GM12878 (cell line): ENCODE data around the gene MAF. TPM values are rescaled to one million over a fixed set of nuclear protein-coding genes. Genes with fewer than 3 reads are reported as not detected.

Experiments used
- ATAC-seq: fragments of 200-7000 bp; cut with Tn5 transposase; 3 replicates; pipeline ENCODE4 v1.9.1; 2020; ENCODE audit warnings: mild to moderate bottlenecking, moderate library complexity
- BruUV-seq: library from RNA; stranded (reverse); fragments of 400-500 nt; replicated peaks from 2 replicates; lab custom pipeline; 2021; lab: Mats Ljungman, UMichigan
- CTCF ChIA-PET: fragments of 300-600 bp; sonication (Branson Sonifier 250); formaldehyde crosslinking; extraction: SDS; loops from one replicate; lab custom pipeline; 2021; ENCODE audit warnings: inconsistent platforms; lab: Yijun Ruan, JAX
- POLR2A ChIA-PET: fragments of 350-600 bp; formaldehyde crosslinking; extraction: SDS; loops from one replicate; lab custom pipeline; 2021; ENCODE audit warnings: inconsistent platforms; lab: Charles Lee
- RAD21 ChIA-PET: fragments of 300-600 bp; sonication (Branson Sonifier 250); formaldehyde crosslinking; loops from one replicate; lab custom pipeline; 2023; ENCODE audit warnings: antibody characterized with exemption; ENCODE audit not compliant: unreplicated experiment; lab: Charles Lee
- SMC1A ChIA-PET: fragments of 300-600 bp; sonication (Branson Sonifier 250); formaldehyde crosslinking; loops from one replicate; lab custom pipeline; 2023; ENCODE audit not compliant: unreplicated experiment, uncharacterized antibody; lab: Charles Lee
- DNase-seq: peaks from one replicate; pipeline ENCODE4 v3.0.0-alpha.2; 2011; ENCODE audit warnings: low read depth, low spot score
- FAIRE-seq: peaks from 3 replicates; lab custom pipeline; 2011; peaks lifted over from hg19 to GRCh38; lab: Jason Lieb, UNC
- H2AFZ ChIP-seq: 2 replicates; pipeline ENCODE4 v1.6.0; 2011; ENCODE audit warnings: low read depth, low read length, control low read depth; ENCODE audit not compliant: control insufficient read depth
- H3K27ac ChIP-seq: 2 replicates; pipeline ENCODE4 v1.5.1; 2011; ENCODE audit warnings: control low read depth; ENCODE audit not compliant: control insufficient read depth, insufficient read depth
- H3K27me3 ChIP-seq, 2 experiments: replicated peaks in 1 of 2; 2 replicates each; pipeline versions ENCODE4 v1.6.0 to v1.6.1; 2011; ENCODE audit warnings: low read length in 1 of 2; ENCODE audit not compliant: control insufficient read depth in 2 of 2, insufficient read depth in 2 of 2
- H3K36me3 ChIP-seq, 2 experiments: 2 replicates each; pipeline ENCODE4 v1.5.1; 2011; ENCODE audit warnings: low read length in 1 of 2; ENCODE audit not compliant: control insufficient read depth in 2 of 2, insufficient read depth in 2 of 2
- H3K4me1 ChIP-seq: 2 replicates; pipeline ENCODE4 v1.6.1; 2011; ENCODE audit warnings: mild to moderate bottlenecking, low read length, moderate library complexity, mixed read lengths; ENCODE audit not compliant: control insufficient read depth, insufficient read depth
- H3K4me2 ChIP-seq: 2 replicates; pipeline ENCODE4 v1.6.0; 2011; ENCODE audit warnings: control low read depth; ENCODE audit not compliant: control insufficient read depth, insufficient read depth
- H3K4me3 ChIP-seq: fragments of 200-600 bp; sonication (generic); 2 replicates; pipeline ENCODE4 v1.5.1; 2016
- H3K79me2 ChIP-seq: 2 replicates; pipeline ENCODE4 v1.6.0; 2011; ENCODE audit warnings: low read length; ENCODE audit not compliant: control insufficient read depth, insufficient read depth
- H3K9ac ChIP-seq: 2 replicates; pipeline ENCODE4 v1.8.0; 2011; ENCODE audit warnings: low read length, control low read depth, mixed read lengths; ENCODE audit not compliant: control insufficient read depth, insufficient read depth
- H3K9me3 ChIP-seq: replicated peaks from 3 replicates; pipeline ENCODE4 v1.5.1; 2011; ENCODE audit warnings: mild to moderate bottlenecking, low read length; ENCODE audit not compliant: control insufficient read depth, insufficient read depth
- H4K20me1 ChIP-seq: 2 replicates; pipeline ENCODE4 v1.6.0; 2011; ENCODE audit not compliant: control insufficient read depth, insufficient read depth
- ETV6 ChIP-seq, 2 experiments: fragments of 450-650 bp in 1 of 2; IDR thresholded peaks in 1 of 2; conservative IDR thresholded peaks in 1 of 2; 2 replicates each; pipeline ENCODE4 v1.6.1; 2014; ENCODE audit warnings: antibody characterized with exemption in 1 of 2, borderline replicate concordance in 1 of 2, low read depth in 1 of 2, mild to moderate bottlenecking in 1 of 2, moderate library complexity in 1 of 2
- HDAC2 ChIP-seq: fragments of 200-600 bp; sonication (generic); IDR thresholded peaks from 2 replicates; pipeline ENCODE4 v1.6.1; 2017
- KAT2A ChIP-seq: conservative IDR thresholded peaks from 2 replicates; pipeline ENCODE4 v1.6.1; 2011; ENCODE audit warnings: low read depth, low read length; ENCODE audit not compliant: control insufficient read depth
- NR2C1 ChIP-seq: fragments of 450-650 bp; IDR thresholded peaks from 2 replicates; pipeline ENCODE4 v1.6.1; 2017; ENCODE audit warnings: antibody characterized with exemption, mild to moderate bottlenecking, moderate library complexity
- POLR2AphosphoS5 ChIP-seq: IDR thresholded peaks from 2 replicates; pipeline ENCODE4 v1.6.1; 2011; ENCODE audit warnings: mild to moderate bottlenecking, low read length, inconsistent platforms
- POU2F2 ChIP-seq: IDR thresholded peaks from 3 replicates; pipeline ENCODE4 v1.6.1; 2011; ENCODE audit warnings: low read depth, mild to moderate bottlenecking, low read length, borderline replicate concordance
- SMC3 ChIP-seq: IDR thresholded peaks from 2 replicates; pipeline ENCODE4 v1.6.1; 2011; ENCODE audit warnings: low read length, improper control_type of control experiment, borderline replicate concordance
- ZNF274 ChIP-seq: IDR thresholded peaks from one replicate; pipeline ENCODE4 v1.8.0; 2011; ENCODE audit not compliant: insufficient read length, insufficient read depth
- WGBS: methylation state at CpG from one replicate; pipeline ENCODE4 v1.1.6; 2016; ENCODE audit warnings: low lambda C conversion rate; ENCODE audit not compliant: insufficient replicate concordance, insufficient coverage; ENCODE audit errors: missing lambda C conversion rate; 5-methylcytosine and 5-hydroxymethylcytosine counted together
- in situ Hi-C: fragments of 300-500 bp; cut with MboI; formaldehyde crosslinking; loops from 9 replicates; pipeline ENCODE4 v1.14.3; 2018; ENCODE audit warnings: mixed read lengths
- intact Hi-C: fragments of 100-400 bp; cut with micrococcal nuclease; formaldehyde crosslinking; loops from one replicate; pipeline ENCODE4 v1.14.2; 2022; ENCODE audit not compliant: unreplicated experiment
- polyA plus RNA-seq, 11 experiments: library from polyadenylated mRNA; depleted of rRNA in 4 of 11; unstranded in 6 of 11; stranded (reverse) in 5 of 11; fragments of >200 nt; fragmentation: Nextera tagmentation in 4 of 11; fragmentation: Illumina TruSeq in 1 of 11; extraction: Ambion mirVana in 4 of 11; extraction: Trizol in 1 of 11; gene quantifications; 1 replicate in 1 of 11; 2 replicates in 10 of 11; pipeline versions ENCODE4 v1.2.1 to v1.2.3, GENCODE V29; 2011 to 2016; ENCODE audit warnings: inconsistent platforms in 2 of 11, missing spikeins in 2 of 11, low read depth in 1 of 11
- total RNA-seq, 4 experiments: library from RNA; depleted of rRNA in 3 of 4; stranded (reverse); fragments of >200 nt in 3 of 4; fragmentation: Illumina TruSeq in 1 of 4; extraction: Trizol in 1 of 4; gene quantifications; 2 replicates each; pipeline versions ENCODE4 v1.2.1 to v1.2.3, GENCODE V29; 2013 to 2021
- TF ChIP-seq, protein P1 (sequence below), 3 experiments: IDR thresholded peaks in 2 of 3; conservative IDR thresholded peaks in 1 of 3; 2 replicates each; pipeline ENCODE4 v1.5.1; 2011; ENCODE audit warnings: low read depth in 3 of 3, low read length in 3 of 3, mild to moderate bottlenecking in 3 of 3, control low read depth in 2 of 3, moderate library complexity in 2 of 3, inconsistent platforms in 1 of 3, mixed read lengths in 1 of 3; ENCODE audit not compliant: control insufficient read depth in 2 of 3, insufficient read depth in 1 of 3; ENCODE audit errors: extremely low read depth in 1 of 3

MAF gene
- total and polyA plus RNA-seq, 10 of the 15 experiments (the other 5 are each of a cell fraction or from before 2014, with no cell fraction given) = 0.03 to 0.13 TPM; not detected in 8

DNA sequence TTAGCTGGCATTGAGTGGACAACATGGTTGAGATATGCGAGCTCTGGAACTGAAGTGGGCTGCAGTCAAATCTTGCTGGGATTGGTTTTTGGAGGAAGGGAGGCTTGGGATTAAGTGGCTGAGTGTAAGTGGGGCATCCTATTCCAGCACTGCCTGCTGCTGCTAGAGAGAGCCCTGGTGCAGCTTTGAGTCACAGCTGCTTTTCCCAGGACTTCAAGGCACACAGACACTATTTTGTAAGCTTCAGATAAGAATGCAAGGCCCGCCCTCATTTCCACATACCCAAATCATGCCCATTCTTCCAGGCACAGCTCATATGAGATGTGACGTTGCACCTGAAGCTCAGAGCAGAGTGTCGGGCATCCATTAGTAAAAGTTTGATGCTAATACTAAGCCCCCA lies 10.2 kb upstream of the MAF start (continued):
- TF ChIP-seq KAT2A (no peak), POU2F2 (no peak), ETV6 (conservative IDR thresholded peaks at IDR 0.05 in 1 of 2, IDR thresholded peaks at IDR 0.05 in 1 of 2; ENCODE audit: borderline replicate concordance in 1 of 2, low read depth in 1 of 2) (no peak), NR2C1 (no peak), SMC3 (no peak), ZNF274 (no peak)
- TF ChIP-seq, protein P1, sequence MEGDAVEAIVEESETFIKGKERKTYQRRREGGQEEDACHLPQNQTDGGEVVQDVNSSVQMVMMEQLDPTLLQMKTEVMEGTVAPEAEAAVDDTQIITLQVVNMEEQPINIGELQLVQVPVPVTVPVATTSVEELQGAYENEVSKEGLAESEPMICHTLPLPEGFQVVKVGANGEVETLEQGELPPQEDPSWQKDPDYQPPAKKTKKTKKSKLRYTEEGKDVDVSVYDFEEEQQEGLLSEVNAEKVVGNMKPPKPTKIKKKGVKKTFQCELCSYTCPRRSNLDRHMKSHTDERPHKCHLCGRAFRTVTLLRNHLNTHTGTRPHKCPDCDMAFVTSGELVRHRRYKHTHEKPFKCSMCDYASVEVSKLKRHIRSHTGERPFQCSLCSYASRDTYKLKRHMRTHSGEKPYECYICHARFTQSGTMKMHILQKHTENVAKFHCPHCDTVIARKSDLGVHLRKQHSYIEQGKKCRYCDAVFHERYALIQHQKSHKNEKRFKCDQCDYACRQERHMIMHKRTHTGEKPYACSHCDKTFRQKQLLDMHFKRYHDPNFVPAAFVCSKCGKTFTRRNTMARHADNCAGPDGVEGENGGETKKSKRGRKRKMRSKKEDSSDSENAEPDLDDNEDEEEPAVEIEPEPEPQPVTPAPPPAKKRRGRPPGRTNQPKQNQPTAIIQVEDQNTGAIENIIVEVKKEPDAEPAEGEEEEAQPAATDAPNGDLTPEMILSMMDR (IDR thresholded peaks at IDR 0.05 in 2 of 3, conservative IDR thresholded peaks at IDR 0.05 in 1 of 3; ENCODE audit: control insufficient read depth in 2 of 3, extremely low read depth in 1 of 3, insufficient read depth in 1 of 3, low read depth in 3 of 3, low read length in 3 of 3) = no peak

DNA sequence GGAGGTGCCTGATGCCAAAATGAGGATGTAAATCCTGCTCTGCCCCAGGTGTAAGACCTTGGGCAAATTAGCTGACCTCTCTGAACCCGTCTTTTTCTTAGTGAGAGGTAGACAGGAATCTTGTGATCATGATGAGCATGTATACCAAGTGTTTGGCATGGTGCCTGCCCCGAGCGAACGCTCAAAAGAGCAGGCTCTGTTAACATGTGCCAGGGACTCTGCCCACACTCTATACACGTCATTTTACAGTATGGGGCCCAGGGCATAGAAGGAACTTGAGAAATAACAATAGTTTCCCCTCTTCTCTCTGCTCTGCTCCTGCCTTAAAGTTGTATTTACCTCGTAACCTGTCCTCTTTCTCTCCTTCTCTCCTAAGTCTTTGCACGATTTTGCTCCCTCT lies 9.3 kb upstream of the MAF start:
- CTCF ChIA-PET = no interaction called here

More for the DNA sequence above, 9.3 kb upstream of the MAF start:
- TF ChIP-seq POLR2AphosphoS5 = no peak
- TF ChIP-seq HDAC2 = no peak
- no peak for FAIRE-seq
- ChIA-PET SMC1A (no interaction called here), RAD21 (no interaction called here), POLR2A (no interaction called here)
- H3K79me2 ChIP-seq = no peaks in the 10 kb centered on the region
- no peak overlapping the region for H3K4me3 ChIP-seq
- in situ Hi-C loops = loop anchor here (10.0 kb wide), 2 partner anchors 1105 to 1485 kb away; no protein-coding TSS in a partner anchor
- no peak overlapping the region for H3K4me2 ChIP-seq
- WGBS = 24% methylated on average over 7 of the region's 7 CpGs
- DNase-seq = no peak
- intact Hi-C loops = no loop called here
- ATAC-seq = no peak
- H3K27ac ChIP-seq = no peak overlapping the region
- 0 out of 2 replicates have a peak, but pooled peaks cover 4% of the 10 kb centered on the region for H3K4me1 ChIP-seq
- no TSS peak for BruUV-seq
- H3K36me3 ChIP-seq = no peaks in the 10 kb centered on the region
- H2AFZ ChIP-seq = no peak overlapping the region
- peaks cover 0 to 5% of the 10 kb centered on the region in 2 experiments; a peak in 1 of 4 replicates for H3K27me3 ChIP-seq
- no peak overlapping the region for H3K9ac ChIP-seq
- H4K20me1 ChIP-seq = no peaks in the 10 kb centered on the region
- no peaks in the 10 kb centered on the region for H3K9me3 ChIP-seq
